Measurements from ENCODE around the gene ENTREP1.

ENTREP1 gene

DNA sequence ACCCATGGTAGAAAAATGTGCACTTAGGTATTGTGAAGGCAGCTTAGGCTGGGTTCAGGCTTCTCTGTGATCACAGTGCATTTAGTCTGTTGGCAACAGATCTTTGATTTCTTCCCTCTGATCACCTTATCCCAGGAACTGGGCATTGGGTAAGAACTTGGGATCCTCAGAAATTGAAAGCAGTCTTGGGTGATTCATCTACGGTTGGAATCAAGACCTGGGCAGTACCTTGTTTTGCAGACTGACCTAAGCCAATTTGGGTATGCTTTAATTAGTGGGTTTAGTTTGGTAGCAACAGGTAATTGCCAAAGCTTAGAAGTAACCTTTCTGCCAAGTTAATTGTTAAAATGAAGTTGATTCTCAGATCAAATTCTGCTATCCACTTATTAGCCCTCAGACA lies 17.8 kb downstream of the ENTREP1 start:
- ChIA-PET POLR2A (no interaction called here), CTCF (no interaction called here)

GRCh38 chr9:69344459-69344858 lies 19.4 kb downstream of the ENTREP1 start:
- no peak for TF ChIP-seq CTCF (IDR thresholded peaks at IDR 0.05; ENCODE audit: control extremely low read depth, extremely low read depth, low read depth, missing control alignments)
- DNase-seq (ENCODE audit: extremely low spot score), result no peak
- ChIA-PET POLR2A (no interaction called here), CTCF (interaction anchor here (1.2 to 3.4 kb wide), 2 partner anchors 9 to 13 kb away, joined by 4 to 13 read pairs; no protein-coding TSS in a partner anchor)

More for the DNA sequence above, 17.8 kb downstream of the ENTREP1 start:
- DNase-seq (ENCODE audit: extremely low spot score), result no peak
- no peak for TF ChIP-seq CTCF (IDR thresholded peaks at IDR 0.05; ENCODE audit: control extremely low read depth, extremely low read depth, low read depth, missing control alignments)

DNA sequence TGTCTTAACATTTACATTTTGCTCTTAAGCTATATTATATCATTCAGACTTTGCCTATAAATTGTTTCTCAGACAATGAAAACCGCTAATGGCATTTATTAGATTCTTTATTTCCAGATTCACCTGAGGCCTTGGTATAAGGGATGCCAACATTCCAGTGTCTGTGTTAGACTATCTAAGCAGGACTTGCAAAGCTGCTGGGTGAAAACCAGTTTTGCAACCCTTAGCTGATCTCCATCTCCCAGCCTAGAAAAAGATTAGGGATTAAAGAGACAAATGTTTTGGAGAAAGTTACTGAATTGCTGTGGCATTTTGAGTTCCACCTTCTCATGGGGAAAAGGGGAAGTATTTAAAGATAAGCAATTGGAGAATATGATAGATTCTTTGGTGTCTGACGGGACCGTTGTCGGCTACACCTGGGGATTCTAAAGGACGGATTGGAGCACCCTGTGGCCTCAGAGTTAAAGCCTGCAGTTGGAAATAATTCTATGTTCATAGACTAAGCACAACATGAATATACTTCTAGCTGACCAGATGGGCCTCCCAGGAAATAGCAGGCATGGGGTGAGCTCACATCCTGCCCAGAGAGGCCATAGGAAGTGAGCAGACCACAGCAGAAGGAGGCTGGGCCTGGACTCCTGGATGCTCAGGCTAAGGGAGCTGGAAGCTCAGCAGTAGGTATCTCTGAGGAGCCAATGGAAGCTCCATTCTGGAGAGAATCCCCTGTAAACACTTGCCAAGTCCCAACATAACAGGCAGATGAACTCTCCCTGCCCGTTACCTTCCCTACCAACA lies 21.8 kb downstream of the ENTREP1 start:
- DNase-seq (ENCODE audit: extremely low spot score), result no peak
- POLR2A ChIA-PET, result no interaction called here
- CTCF ChIA-PET, result interaction anchor here (3.4 kb wide), 1 partner anchor 11 kb away, joined by 13 read pairs; no protein-coding TSS in a partner anchor
- no peak for TF ChIP-seq CTCF (IDR thresholded peaks at IDR 0.05; ENCODE audit: control extremely low read depth, extremely low read depth, low read depth, missing control alignments)

DNA sequence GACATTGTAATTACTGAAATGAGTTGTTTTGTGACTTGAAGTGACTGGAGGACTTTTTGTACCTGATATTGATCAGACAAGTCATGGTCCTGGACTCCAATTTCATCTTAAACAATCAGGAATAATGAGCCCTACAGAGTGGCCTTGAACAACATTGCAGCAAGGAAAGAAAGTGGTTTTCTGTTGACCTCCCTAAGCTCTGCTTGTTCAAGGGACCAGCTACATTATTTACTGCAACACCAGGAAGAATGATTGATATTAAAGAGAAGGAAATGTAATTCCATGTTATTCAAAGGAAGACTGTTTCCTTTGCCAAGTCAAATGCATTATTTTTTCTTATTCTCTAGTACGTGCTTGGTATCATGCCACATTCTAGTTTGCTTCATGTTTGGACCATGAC lies 22.6 kb downstream of the ENTREP1 start:
- CTCF ChIA-PET, result interaction anchor here (0.9 to 3.4 kb wide), 2 partner anchors 12 to 75 kb away, joined by 3 to 13 read pairs; no protein-coding TSS in a partner anchor
- no peak for DNase-seq (ENCODE audit: extremely low spot score)
- no peak for TF ChIP-seq CTCF (IDR thresholded peaks at IDR 0.05; ENCODE audit: control extremely low read depth, extremely low read depth, low read depth, missing control alignments)
- POLR2A ChIA-PET, result no interaction called here

DNA sequence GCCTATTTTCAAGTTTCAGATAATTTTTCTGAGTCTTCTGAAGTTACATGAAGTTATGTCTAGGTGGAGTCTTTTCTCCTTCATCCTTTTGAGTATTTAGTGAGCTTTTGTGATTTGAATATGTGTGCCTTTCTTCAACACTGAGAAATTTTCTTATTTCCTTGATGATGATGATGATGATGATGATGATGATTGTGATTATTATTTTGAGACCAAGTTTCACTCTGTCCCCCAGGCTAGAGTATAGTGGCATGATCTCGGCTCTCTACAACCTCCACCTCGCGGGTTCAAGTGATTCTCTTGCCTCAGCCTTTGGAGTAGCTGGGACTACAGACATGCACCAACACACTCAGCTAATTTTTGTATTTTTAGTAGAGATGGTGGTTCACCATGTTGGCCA lies 26.2 kb downstream of the ENTREP1 start:
- ChIA-PET CTCF (no interaction called here), POLR2A (no interaction called here)
- TF ChIP-seq CTCF (IDR thresholded peaks at IDR 0.05; ENCODE audit: control extremely low read depth, extremely low read depth, low read depth, missing control alignments), result no peak
- no peak for DNase-seq (ENCODE audit: extremely low spot score)

DNA sequence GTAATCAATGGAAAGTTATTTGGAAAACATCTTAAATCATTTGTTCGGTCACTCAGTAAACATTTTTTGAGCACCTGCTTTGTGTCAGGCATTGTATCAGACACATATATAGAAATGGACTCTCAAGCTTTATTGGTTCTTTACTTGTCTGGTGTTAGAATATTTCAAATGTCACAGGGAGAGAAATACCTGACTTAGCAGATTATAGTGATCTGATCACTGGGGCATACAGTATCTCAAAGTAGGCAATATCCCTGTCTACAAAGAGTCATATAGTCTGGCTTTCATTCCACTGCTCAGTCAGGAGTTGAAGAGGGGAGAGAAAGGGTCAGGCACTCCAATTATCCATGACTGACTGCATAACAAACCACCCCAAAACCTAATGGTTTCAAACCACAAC lies 30.2 kb downstream of the ENTREP1 start:
- TF ChIP-seq CTCF (IDR thresholded peaks at IDR 0.05; ENCODE audit: control extremely low read depth, extremely low read depth, low read depth, missing control alignments), result no peak
- no peak for DNase-seq (ENCODE audit: extremely low spot score)
- ChIA-PET POLR2A (no interaction called here), CTCF (no interaction called here)

All from GM10248 (cell line).